GM19239 (cell line): ENCODE results near the gene SHROOM3.

Source experiments
- DNase-seq: peaks from one replicate; pipeline ENCODE4 v3.0.0; 2011; ENCODE audit warnings: low spot score; ENCODE audit not compliant: insufficient read length
- FAIRE-seq: peaks from 2 replicates; lab custom pipeline; 2011; peaks lifted over from hg19 to GRCh38; lab: Jason Lieb, UNC

Gene SHROOM3

GRCh38 chr4:76611616-76612207, 176.7 kb downstream of the SHROOM3 start:
- DNase-seq (no peak), FAIRE-seq (no peak)

- no peak for FAIRE-seq
Observed at GRCh38 chr4:76614589-76614988, 179.6 kb downstream of the SHROOM3 start.

GRCh38 chr4:76615999-76616398, 181.0 kb downstream of the SHROOM3 start:
- DNase-seq (no peak), FAIRE-seq (no peak)

More at GRCh38 chr4:76614589-76614988, 179.6 kb downstream of the SHROOM3 start:
- DNase-seq: no peak

GRCh38 chr4:76616526-76616925, 181.5 kb downstream of the SHROOM3 start:
- FAIRE-seq (no peak), DNase-seq (no peak)

- FAIRE-seq: no peak
- DNase-seq: no peak
Observed at GRCh38 chr4:76620723-76621468, 185.9 kb downstream of the SHROOM3 start.

- no peak for FAIRE-seq
- no peak for DNase-seq
Observed at GRCh38 chr4:76622126-76622525, 187.1 kb downstream of the SHROOM3 start.

- DNase-seq: no peak
- no peak for FAIRE-seq
Observed at GRCh38 chr4:76622717-76623116, 187.7 kb downstream of the SHROOM3 start.

- FAIRE-seq: no peak
- DNase-seq: no peak
Observed at GRCh38 chr4:76623217-76624045, 188.4 kb downstream of the SHROOM3 start.

- no peak for DNase-seq
- FAIRE-seq: no peak
Observed at GRCh38 chr4:76624241-76624681, 189.2 kb downstream of the SHROOM3 start.

GRCh38 chr4:76624931-76625715, 190.1 kb downstream of the SHROOM3 start:
- FAIRE-seq (no peak), DNase-seq (no peak)

- DNase-seq (no peak), FAIRE-seq (no peak)
Observed at GRCh38 chr4:76626686-76627465, 191.8 kb downstream of the SHROOM3 start.

- FAIRE-seq: no peak
Observed at GRCh38 chr4:76628251-76628650, 193.2 kb downstream of the SHROOM3 start.

GRCh38 chr4:76630741-76631140, 195.7 kb downstream of the SHROOM3 start:
- FAIRE-seq (no peak), DNase-seq (no peak)

More at GRCh38 chr4:76628251-76628650, 193.2 kb downstream of the SHROOM3 start:
- no peak for DNase-seq

- no peak for FAIRE-seq
- no peak for DNase-seq
Observed at GRCh38 chr4:76634220-76634619, 199.2 kb downstream of the SHROOM3 start.

GRCh38 chr4:76637712-76638361, 202.8 kb downstream of the SHROOM3 start:
- FAIRE-seq: no peak
- no peak for DNase-seq

- DNase-seq (no peak), FAIRE-seq (no peak)
Observed at GRCh38 chr4:76639288-76639687, 204.3 kb downstream of the SHROOM3 start.

GRCh38 chr4:76640353-76640910, 205.4 kb downstream of the SHROOM3 start:
- FAIRE-seq (no peak), DNase-seq (no peak)

GRCh38 chr4:76641351-76641750, 206.3 kb downstream of the SHROOM3 start:
- FAIRE-seq (no peak), DNase-seq (no peak)

GRCh38 chr4:76641758-76642157, 206.7 kb downstream of the SHROOM3 start:
- no peak for FAIRE-seq
- DNase-seq: no peak
